Gastroesophageal sphincter (tissue), 3 donors: ENCODE measurements around the gene BLCAP.

Experiments used
- CTCF ChIP-seq, 4 experiments: fragments of 200-600 bp in 2 of 4; fragments of 450-650 bp in 2 of 4; sonication (generic) in 1 of 4; IDR thresholded peaks; one replicate each; pipeline ENCODE4 v1.5.1; 2017 to 2019; ENCODE audit warnings: antibody characterized with exemption in 4 of 4, mild to moderate bottlenecking in 2 of 4, moderate library complexity in 2 of 4
- EP300 ChIP-seq: sonication (generic); formaldehyde crosslinking; IDR thresholded peaks from one replicate; pipeline ENCODE4 v1.6.1; 2017; ENCODE audit warnings: antibody characterized with exemption, mild to moderate bottlenecking
- POLR2A ChIP-seq, 2 donors: fragments of 450-650 bp; IDR thresholded peaks; one replicate each; pipeline ENCODE4 v1.6.1; 2017; ENCODE audit warnings: antibody characterized with exemption in 2 of 2, mild to moderate bottlenecking in 2 of 2, moderate library complexity in 1 of 2

GRCh38 chr20:37534401-37535157 is 6.9 kb upstream of the BLCAP start:
- TF ChIP-seq CTCF (IDR thresholded peaks at IDR 0.05) (peak; percentile 82 to 96 (median 87)), POLR2A (IDR thresholded peaks at IDR 0.05) (no peak), EP300 (no peak)
